HepG2 (cell line): Measurements from ENCODE around the gene ANKRD27. TPM values are rescaled to one million over a fixed set of nuclear protein-coding genes. Genes with fewer than 3 reads are reported as not detected.

Source experiments
- MAZ ChIP-seq, 2 experiments: sonication (generic) in 1 of 2; formaldehyde crosslinking in 1 of 2; IDR thresholded peaks; 2 replicates each; pipeline versions ENCODE4 v1.5.0 to v1.6.1; 2012 to 2020; ENCODE audit warnings: low read depth in 2 of 2, mild to moderate bottlenecking in 2 of 2, borderline replicate concordance in 1 of 2, improper control_type of control experiment in 1 of 2, low read length in 1 of 2, missing genetic modification reagents in 1 of 2, moderate library complexity in 1 of 2
- SUZ12 ChIP-seq: fragments of 150-350 bp; IDR thresholded peaks from 2 replicates; pipeline ENCODE4 v1.6.1; 2014; ENCODE audit warnings: low read depth, low read length
- TP53 ChIP-seq: sonication (generic); formaldehyde crosslinking; conservative IDR thresholded peaks from 2 replicates; pipeline ENCODE4 v1.4.0; 2020; ENCODE audit warnings: missing genetic modification reagents
- ZBTB40 ChIP-seq, 2 experiments: fragments of 450-650 bp in 1 of 2; sonication (generic) in 1 of 2; formaldehyde crosslinking in 1 of 2; IDR thresholded peaks; 2 replicates each; pipeline versions ENCODE4 v1.6.1 to v1.8.0; 2016 to 2022; ENCODE audit warnings: antibody characterized with exemption in 1 of 2, mild to moderate bottlenecking in 1 of 2, missing genetic modification reagents in 1 of 2
- ZNF746 ChIP-seq: sonication (generic); formaldehyde crosslinking; IDR thresholded peaks from 2 replicates; pipeline ENCODE4 v1.8.0; 2022; ENCODE audit warnings: mild to moderate bottlenecking, missing genetic modification reagents
- polyA plus RNA-seq, 8 experiments: library from polyadenylated mRNA; depleted of rRNA in 3 of 8; stranded (reverse) in 7 of 8; unstranded in 1 of 8; fragments of >200 nt; fragmentation: Illumina TruSeq in 4 of 8; extraction: Trizol in 4 of 8; gene quantifications; 2 replicates each; pipeline versions ENCODE4 v1.2.1 to v1.2.3, GENCODE V29; 2011 to 2016; ENCODE audit warnings: low read depth in 4 of 8, missing spikeins in 1 of 8, mixed read lengths in 1 of 8; ENCODE audit not compliant: insufficient read depth in 1 of 8
- total RNA-seq, 5 experiments: library from RNA; depleted of rRNA; stranded (reverse); fragments of >200 nt; fragmentation: Illumina TruSeq; extraction: Trizol; gene quantifications; 2 replicates each; pipeline ENCODE4 v1.2.3, GENCODE V29; 2016; ENCODE audit warnings: low read depth in 1 of 5

Gene ANKRD27
- total and polyA plus RNA-seq, 2 of the 13 experiments (the other 11 are each of a cell fraction or from before 2014, with no cell fraction given), result 22.2 to 23.7 TPM

DNA sequence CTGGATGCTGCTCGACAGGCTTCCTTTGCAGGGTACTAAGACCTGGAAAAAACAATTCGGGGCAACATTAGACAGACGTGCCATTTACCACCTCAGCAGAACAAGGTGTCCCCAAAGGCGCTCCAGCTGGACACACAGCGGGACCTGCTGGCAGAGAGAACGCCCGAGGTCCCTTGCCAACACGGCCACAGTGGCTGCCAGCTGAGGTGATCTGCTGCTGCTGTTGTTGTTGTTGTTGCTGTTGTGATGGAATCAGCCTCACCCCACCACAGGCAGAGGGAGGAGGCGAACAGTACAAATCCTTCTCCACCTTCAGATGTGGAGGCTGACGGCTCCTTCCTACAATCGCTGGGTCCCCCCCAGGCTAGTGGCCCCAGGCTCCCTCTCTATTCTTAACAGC, 25.2 kb downstream of the ANKRD27 start (continued):
- TF ChIP-seq ZBTB40 (IDR thresholded peaks at IDR 0.05) (no peak), ZBTB40 (CRISPR knock-in tag; IDR thresholded peaks at IDR 0.05) (no peak), ZNF746 (no peak), TP53 (CRISPR knock-in tag) (no peak), SUZ12 (no peak), MAZ (IDR thresholded peaks at IDR 0.05; ENCODE audit: borderline replicate concordance, low read depth, low read length) (no peak), MAZ (CRISPR knock-in tag; IDR thresholded peaks at IDR 0.05; ENCODE audit: low read depth) (no peak)
- TF ChIP-seq, all 625 proteins: peak for 0
